ENCODE measurements around the gene SDR39U1.

SDR39U1 gene

DNA sequence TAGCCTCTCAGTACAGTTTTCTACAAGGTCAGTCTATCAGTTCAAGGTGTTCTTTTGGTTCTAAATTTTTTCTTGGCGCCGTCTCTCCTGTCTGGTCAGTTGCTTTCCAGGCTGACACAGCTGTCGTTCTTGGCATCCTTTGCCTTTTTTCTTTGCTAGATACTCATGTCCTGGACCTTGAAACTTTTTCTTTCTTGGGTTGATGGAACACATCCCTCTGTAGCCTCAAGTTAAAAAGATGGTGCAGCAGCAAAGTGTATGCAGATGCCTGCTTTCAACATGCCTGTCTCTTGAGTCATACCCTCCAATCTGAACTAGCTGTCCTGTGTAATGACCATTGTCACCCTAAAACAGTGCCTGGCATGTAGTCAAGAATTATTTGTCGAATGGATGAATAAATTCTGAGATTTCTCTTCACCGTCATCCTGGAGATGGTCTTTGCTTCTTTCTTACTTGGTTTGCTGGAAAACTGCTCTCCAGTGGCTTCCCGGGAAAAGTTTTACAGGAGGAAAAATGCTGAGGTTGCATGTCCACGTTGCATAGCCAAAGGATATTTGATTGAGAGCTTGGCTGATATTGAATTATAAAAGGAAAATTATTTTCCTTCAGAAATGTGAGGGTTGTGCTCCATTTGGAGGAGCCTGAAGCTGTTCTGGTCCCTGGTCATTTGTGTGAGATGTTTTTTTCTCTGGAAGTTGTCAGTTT, 39.1 kb downstream of the SDR39U1 start:
- Histone ChIP-seq H3K27ac (ENCODE audit: low read depth, low read length) (no peak overlapping the region), H3K4me3 (ENCODE audit: low read depth, low read length) (no peak overlapping the region), H3K36me3 (ENCODE audit: control insufficient read depth, insufficient read depth, low read length) (0 out of 2 replicates have a peak, but pooled peaks cover 3% of the 10 kb centered on the region), H3K27me3 (ENCODE audit: control insufficient read depth, insufficient read depth, low read length) (peaks cover 10% of the 10 kb centered on the region; the same call in 1 of the 2 replicates), H3K4me1 (ENCODE audit: control insufficient read depth, insufficient read depth, low read length) (peaks cover 29% of the 10 kb centered on the region; the same call in 1 of the 2 replicates), H3K9ac (ENCODE audit: low read length) (no peak overlapping the region), H3K9me3 (ENCODE audit: control insufficient read depth, insufficient read depth, low read depth, low read length) (no peaks in the 10 kb centered on the region)

DNA sequence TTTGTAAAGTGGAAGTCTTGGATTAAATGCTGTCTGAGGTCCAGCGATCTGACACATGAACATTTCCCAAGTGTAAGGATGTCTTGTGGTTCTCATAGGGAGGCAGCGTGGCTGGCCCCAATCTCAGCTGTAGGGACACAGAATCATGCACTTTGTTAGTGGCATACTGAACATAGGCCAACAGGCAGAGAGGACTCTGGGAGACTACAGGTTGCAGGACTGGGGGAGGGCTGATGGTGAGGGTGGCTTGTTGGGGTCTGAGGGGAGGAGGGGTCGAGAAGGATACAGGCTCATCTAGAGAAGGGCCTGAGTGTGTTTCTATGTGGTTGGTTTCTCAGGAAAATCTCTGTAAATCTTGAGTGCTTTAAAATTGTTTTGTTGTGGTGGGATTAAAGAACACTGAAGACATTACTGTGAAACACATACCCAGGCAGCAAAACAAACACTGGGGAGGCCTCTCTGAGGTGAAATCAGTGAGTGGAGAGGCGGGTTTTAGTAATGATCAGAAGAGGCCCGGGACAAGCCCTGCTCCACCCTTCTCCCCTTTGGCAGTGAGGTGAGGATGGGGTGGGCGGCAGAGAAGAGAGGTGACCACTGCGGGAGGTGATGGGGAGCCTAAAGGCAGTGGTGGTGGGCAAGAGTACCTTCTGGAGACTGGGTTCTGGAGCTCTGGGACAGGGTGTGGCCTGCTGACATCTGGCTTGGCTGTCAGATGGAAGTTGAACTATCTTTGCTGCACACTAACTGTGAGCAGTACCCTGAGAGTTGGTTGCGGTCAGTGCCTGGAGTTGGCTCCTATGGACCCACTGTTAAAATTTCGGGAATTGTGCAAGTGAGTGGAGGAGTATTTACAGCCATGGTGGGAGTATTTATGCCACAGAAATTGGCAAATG, 40.5 kb downstream of the SDR39U1 start:
- H3K9ac ChIP-seq (ENCODE audit: low read length): peak overlapping the region; percentile 6
- no peaks in the 10 kb centered on the region for H3K9me3 ChIP-seq (ENCODE audit: control insufficient read depth, insufficient read depth, low read depth, low read length)
- H3K27me3 ChIP-seq (ENCODE audit: control insufficient read depth, insufficient read depth, low read length): peaks cover 10% of the 10 kb centered on the region; the same call in 1 of the 2 replicates

GRCh38 chr14:24399999-24400718, 42.4 kb downstream of the SDR39U1 start:
- Histone ChIP-seq H3K27ac (ENCODE audit: low read depth, low read length) (no peak overlapping the region), H3K9ac (ENCODE audit: low read length) (no peak overlapping the region), H3K36me3 (ENCODE audit: control insufficient read depth, insufficient read depth, low read length) (no peaks in the 10 kb centered on the region), H3K27me3 (ENCODE audit: control insufficient read depth, insufficient read depth, low read length) (peaks cover 10% of the 10 kb centered on the region; the same call in 1 of the 2 replicates), H3K4me3 (ENCODE audit: low read depth, low read length) (peak overlapping the region; percentile 60), H3K9me3 (ENCODE audit: control insufficient read depth, insufficient read depth, low read depth, low read length) (no peaks in the 10 kb centered on the region), H3K4me1 (ENCODE audit: control insufficient read depth, insufficient read depth, low read length) (peaks cover 40% of the 10 kb centered on the region)

More for the DNA sequence above, 40.5 kb downstream of the SDR39U1 start:
- Histone ChIP-seq H3K4me3 (ENCODE audit: low read depth, low read length) (no peak overlapping the region), H3K36me3 (ENCODE audit: control insufficient read depth, insufficient read depth, low read length) (no peaks in the 10 kb centered on the region), H3K4me1 (ENCODE audit: control insufficient read depth, insufficient read depth, low read length) (peaks cover 40% of the 10 kb centered on the region), H3K27ac (ENCODE audit: low read depth, low read length) (no peak overlapping the region)

DNA sequence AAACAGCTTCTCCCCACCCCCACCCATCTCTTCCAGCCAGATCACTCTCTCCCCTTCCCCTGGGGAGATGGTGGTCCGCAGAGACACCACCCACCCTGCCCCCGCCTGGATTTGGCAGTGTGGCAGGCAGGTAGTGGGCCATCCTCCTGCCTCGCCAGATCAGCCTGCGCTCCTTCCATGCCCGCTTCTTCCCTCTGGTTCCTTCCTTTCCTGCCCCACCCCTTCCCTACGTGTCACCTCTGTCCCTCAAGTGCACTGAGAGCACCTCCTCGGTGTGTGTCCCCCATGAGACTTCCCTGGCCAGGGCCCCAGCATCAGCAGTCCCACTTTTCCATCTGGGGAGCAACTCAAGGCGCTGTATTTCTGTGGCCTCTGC, 43.1 kb downstream of the SDR39U1 start:
- no peaks in the 10 kb centered on the region for H3K9me3 ChIP-seq (ENCODE audit: control insufficient read depth, insufficient read depth, low read depth, low read length)
- peak overlapping the region; percentile 50 for H3K9ac ChIP-seq (ENCODE audit: low read length)
- peaks cover 33% of the 10 kb centered on the region for H3K4me1 ChIP-seq (ENCODE audit: control insufficient read depth, insufficient read depth, low read length)
- H3K27ac ChIP-seq (ENCODE audit: low read depth, low read length): no peak overlapping the region
- peak overlapping the region; percentile 60 for H3K4me3 ChIP-seq (ENCODE audit: low read depth, low read length)
- H3K36me3 ChIP-seq (ENCODE audit: control insufficient read depth, insufficient read depth, low read length): no peaks in the 10 kb centered on the region
- peaks cover 10% of the 10 kb centered on the region; the same call in 1 of the 2 replicates for H3K27me3 ChIP-seq (ENCODE audit: control insufficient read depth, insufficient read depth, low read length)

- Histone ChIP-seq H3K9ac (ENCODE audit: low read length) (peak within 1 kb of the TSS; percentile 50), H3K4me1 (ENCODE audit: control insufficient read depth, insufficient read depth, low read length) (peaks cover 33% of the 10 kb centered on the region), H3K9me3 (ENCODE audit: control insufficient read depth, insufficient read depth, low read depth, low read length) (no peaks in the 10 kb centered on the region), H3K27ac (ENCODE audit: low read depth, low read length) (no peak within 1 kb of the TSS), H3K27me3 (ENCODE audit: control insufficient read depth, insufficient read depth, low read length) (peaks cover 10% of the 10 kb centered on the region; the same call in 1 of the 2 replicates), H3K36me3 (ENCODE audit: control insufficient read depth, insufficient read depth, low read length) (no peaks in the 10 kb centered on the region), H3K4me3 (ENCODE audit: low read depth, low read length) (peak within 1 kb of the TSS; percentile 60)
Observed at GRCh38 chr14:24398653-24399446, 43.7 kb downstream of the SDR39U1 start, which contains the start of gene NYNRIN. Gene NYNRIN, plus strand, starts transcription at chr14:24399003. Its CDS starts 244 bp downstream, at chr14:24399247.

GRCh38 chr14:24398293-24398652, 44.3 kb downstream of the SDR39U1 start:
- Histone ChIP-seq H3K27ac (ENCODE audit: low read depth, low read length) (no peak overlapping the region), H3K9me3 (ENCODE audit: control insufficient read depth, insufficient read depth, low read depth, low read length) (no peaks in the 10 kb centered on the region), H3K9ac (ENCODE audit: low read length) (no peak overlapping the region), H3K36me3 (ENCODE audit: control insufficient read depth, insufficient read depth, low read length) (no peaks in the 10 kb centered on the region), H3K4me1 (ENCODE audit: control insufficient read depth, insufficient read depth, low read length) (peaks cover 29% of the 10 kb centered on the region), H3K27me3 (ENCODE audit: control insufficient read depth, insufficient read depth, low read length) (peaks cover 10% of the 10 kb centered on the region; the same call in 1 of the 2 replicates), H3K4me3 (ENCODE audit: low read depth, low read length) (peak overlapping the region; percentile 60)

DNA sequence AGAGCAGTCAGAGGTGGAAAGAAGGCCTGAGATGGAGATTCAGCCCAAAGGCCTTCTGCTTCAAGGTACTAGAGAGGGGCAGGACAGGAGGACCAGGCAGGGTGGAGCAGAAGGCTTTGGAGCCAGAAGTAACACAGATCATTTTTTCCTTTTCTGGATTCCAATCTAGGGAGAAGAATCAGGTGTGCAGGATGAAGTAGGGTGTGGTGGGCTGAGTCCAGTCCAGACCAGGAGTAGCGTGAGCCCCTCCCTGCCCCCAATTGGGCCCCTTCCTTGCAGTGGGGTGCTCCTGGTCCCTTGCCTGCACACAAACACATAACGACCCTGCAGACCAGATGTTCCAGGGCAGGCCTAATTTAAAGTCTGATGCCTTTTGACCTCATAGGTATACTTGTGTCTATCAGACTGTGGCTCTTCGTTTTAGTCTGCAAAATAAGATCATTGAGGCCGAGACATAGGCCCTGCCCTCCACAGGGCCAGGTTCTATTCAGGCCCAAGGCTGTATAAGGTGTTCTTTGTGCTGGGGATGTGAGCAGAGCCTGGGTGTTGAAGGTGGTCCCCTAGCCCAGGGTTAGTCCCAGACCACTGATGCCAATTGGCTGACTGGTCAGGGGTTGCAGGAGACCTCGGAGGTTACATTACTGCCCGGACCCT, 44.8 kb downstream of the SDR39U1 start:
- Histone ChIP-seq H3K9me3 (ENCODE audit: control insufficient read depth, insufficient read depth, low read depth, low read length) (no peaks in the 10 kb centered on the region), H3K9ac (ENCODE audit: low read length) (no peak overlapping the region), H3K27me3 (ENCODE audit: control insufficient read depth, insufficient read depth, low read length) (peaks cover 10% of the 10 kb centered on the region; the same call in 1 of the 2 replicates), H3K4me1 (ENCODE audit: control insufficient read depth, insufficient read depth, low read length) (peaks cover 25% of the 10 kb centered on the region), H3K4me3 (ENCODE audit: low read depth, low read length) (peak overlapping the region; percentile 60; the same call in 1 of the 2 replicates), H3K36me3 (ENCODE audit: control insufficient read depth, insufficient read depth, low read length) (no peaks in the 10 kb centered on the region), H3K27ac (ENCODE audit: low read depth, low read length) (no peak overlapping the region)

GRCh38 chr14:24395609-24396582, 46.7 kb downstream of the SDR39U1 start:
- no peaks in the 10 kb centered on the region for H3K9me3 ChIP-seq (ENCODE audit: control insufficient read depth, insufficient read depth, low read depth, low read length)
- no peak overlapping the region for H3K4me3 ChIP-seq (ENCODE audit: low read depth, low read length)
- H3K27me3 ChIP-seq (ENCODE audit: control insufficient read depth, insufficient read depth, low read length): peaks cover 10% of the 10 kb centered on the region; the same call in 1 of the 2 replicates
- H3K27ac ChIP-seq (ENCODE audit: low read depth, low read length): no peak overlapping the region
- no peak overlapping the region for H3K9ac ChIP-seq (ENCODE audit: low read length)
- H3K36me3 ChIP-seq (ENCODE audit: control insufficient read depth, insufficient read depth, low read length): no peaks in the 10 kb centered on the region
- H3K4me1 ChIP-seq (ENCODE audit: control insufficient read depth, insufficient read depth, low read length): peaks cover 33% of the 10 kb centered on the region

DNA sequence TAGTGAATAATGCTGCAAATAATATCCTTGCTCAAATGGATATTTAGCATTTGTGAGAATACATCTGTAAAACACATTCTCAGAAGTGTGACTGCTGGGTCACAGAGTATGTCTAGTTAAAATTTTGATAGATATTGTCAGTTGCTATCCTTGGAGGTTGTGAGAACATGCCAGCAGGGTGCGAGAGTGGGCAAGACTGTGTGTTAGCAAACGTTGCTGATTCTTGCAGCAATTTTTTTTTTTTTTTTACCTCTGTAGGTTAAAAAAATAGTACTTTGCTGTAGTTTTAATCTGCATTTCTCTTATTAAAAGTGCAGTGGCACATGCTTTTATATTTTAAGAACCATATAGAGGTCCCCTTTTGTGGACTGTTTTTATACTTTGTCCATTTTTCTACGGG, 48.3 kb downstream of the SDR39U1 start:
- Histone ChIP-seq H3K9ac (ENCODE audit: low read length) (no peak overlapping the region), H3K9me3 (ENCODE audit: control insufficient read depth, insufficient read depth, low read depth, low read length) (no peaks in the 10 kb centered on the region), H3K36me3 (ENCODE audit: control insufficient read depth, insufficient read depth, low read length) (no peaks in the 10 kb centered on the region), H3K4me3 (ENCODE audit: low read depth, low read length) (no peak overlapping the region), H3K4me1 (ENCODE audit: control insufficient read depth, insufficient read depth, low read length) (peaks cover 23% of the 10 kb centered on the region), H3K27ac (ENCODE audit: low read depth, low read length) (no peak overlapping the region), H3K27me3 (ENCODE audit: control insufficient read depth, insufficient read depth, low read length) (no peaks in the 10 kb centered on the region)

All from HUES6 (cell line).